Neural cell (in vitro differentiated cells): ENCODE data around the gene RIMS4. TPM values are rescaled to one million over a fixed set of nuclear protein-coding genes. Genes with fewer than 3 reads are reported as not detected.

Experiments
- H2AFZ ChIP-seq: fragments of 200-600, 300-800 bp; sonication (generic), shearing (Covaris generic); 2 replicates; pipeline ENCODE4 v1.6.0; 2014; ENCODE audit warnings: low read depth, mild to moderate bottlenecking, antibody characterized with exemption, low read length, moderate library complexity
- H3F3A ChIP-seq: fragments of 200-600 bp; shearing (Covaris generic); 2 replicates; pipeline ENCODE4 v1.6.1; 2016; ENCODE audit warnings: mild to moderate bottlenecking, moderate library complexity, mixed read lengths, antibody characterized with exemption, low read length; ENCODE audit not compliant: insufficient read depth, poor library complexity, severe bottlenecking
- H3K27ac ChIP-seq: fragments of 200-600, 300-800 bp; sonication (generic), shearing (Covaris generic); 2 replicates; pipeline ENCODE4 v1.5.1; 2014; ENCODE audit warnings: mild to moderate bottlenecking, low read length, moderate library complexity
- H3K27me3 ChIP-seq: fragments of 300-800, 200-600 bp; sonication (generic), shearing (Covaris generic); 2 replicates; pipeline ENCODE4 v1.6.0; 2014; ENCODE audit warnings: mild to moderate bottlenecking, low read depth, low read length, moderate library complexity; ENCODE audit not compliant: insufficient read depth
- H3K36me3 ChIP-seq: fragments of 300-800, 200-600 bp; sonication (generic), shearing (Covaris generic); 2 replicates; pipeline ENCODE4 v1.5.1; 2014; ENCODE audit warnings: mild to moderate bottlenecking, antibody characterized with exemption, low read length, moderate library complexity; ENCODE audit not compliant: insufficient read depth
- H3K4me2 ChIP-seq: fragments of 300-800, 200-600 bp; sonication (generic), shearing (Covaris generic); 2 replicates; pipeline ENCODE4 v1.6.0; 2014; ENCODE audit warnings: mild to moderate bottlenecking, low read length
- H3K4me3 ChIP-seq: fragments of 300-800, 200-600 bp; sonication (generic), shearing (Covaris generic); 2 replicates; pipeline ENCODE4 v1.5.1; 2014; ENCODE audit warnings: mild to moderate bottlenecking, low read length, moderate library complexity
- H3K79me2 ChIP-seq: fragments of 200-600 bp; shearing (Covaris generic); replicated peaks from 2 replicates; pipeline ENCODE4 v1.6.0; 2014; ENCODE audit warnings: mild to moderate bottlenecking, low read length, moderate library complexity; ENCODE audit not compliant: insufficient read depth
- H3K9ac ChIP-seq: fragments of 300-800, 200-600 bp; sonication (generic), shearing (Covaris generic); 2 replicates; pipeline ENCODE4 v1.6.1; 2016; ENCODE audit warnings: mild to moderate bottlenecking, low read length, mixed read lengths
- H3K9me2 ChIP-seq: fragments of 200-600 bp; shearing (Covaris generic); 2 replicates; pipeline ENCODE4 v1.6.1; 2016; ENCODE audit warnings: mild to moderate bottlenecking, low read length, mixed read lengths; ENCODE audit not compliant: insufficient read depth
- H3K9me3 ChIP-seq: fragments of 200-600, 300-800 bp; sonication (generic), shearing (Covaris generic); 2 replicates; pipeline ENCODE4 v1.6.1; 2016; ENCODE audit warnings: mild to moderate bottlenecking, mixed run types, low read length, moderate library complexity, mixed read lengths
- H4K20me1 ChIP-seq: fragments of 200-600 bp; shearing (Covaris generic); 2 replicates; pipeline ENCODE4 v1.6.1; 2016; ENCODE audit warnings: mild to moderate bottlenecking, mixed run types; ENCODE audit not compliant: insufficient read depth
- CTCF ChIP-seq: fragments of 450-650 bp; IDR thresholded peaks from 2 replicates; pipeline ENCODE4 v1.5.1; 2014; ENCODE audit warnings: antibody characterized with exemption, mild to moderate bottlenecking, moderate library complexity; ENCODE audit not compliant: poor library complexity, severe bottlenecking
- EP300 ChIP-seq: fragments of 450-650 bp; conservative IDR thresholded peaks from 2 replicates; pipeline ENCODE4 v1.6.1; 2014; ENCODE audit warnings: antibody characterized with exemption, mild to moderate bottlenecking, moderate library complexity; ENCODE audit not compliant: poor library complexity, severe bottlenecking
- EZH2 ChIP-seq: fragments of 200-600, 300-800 bp; shearing (Covaris generic), sonication (generic); IDR thresholded peaks from 2 replicates; pipeline ENCODE4 v1.6.1; 2014; ENCODE audit warnings: antibody characterized with exemption, low read length, borderline replicate concordance, mild to moderate bottlenecking; ENCODE audit not compliant: insufficient read depth, poor library complexity, severe bottlenecking
- MXI1 ChIP-seq: fragments of 450-650 bp; conservative IDR thresholded peaks from 2 replicates; pipeline ENCODE4 v1.6.1; 2014; ENCODE audit warnings: antibody characterized with exemption, mild to moderate bottlenecking; ENCODE audit not compliant: poor library complexity, severe bottlenecking
- POLR2AphosphoS5 ChIP-seq: IDR thresholded peaks from 2 replicates; pipeline ENCODE4 v1.6.1; 2012
- RAD21 ChIP-seq: fragments of 450-650 bp; conservative IDR thresholded peaks from 2 replicates; pipeline ENCODE4 v1.6.1; 2014; ENCODE audit warnings: antibody characterized with exemption, mild to moderate bottlenecking, moderate library complexity
- REST ChIP-seq: IDR thresholded peaks from 2 replicates; pipeline ENCODE4 v1.6.1; 2012; ENCODE audit warnings: borderline replicate concordance
- SMC3 ChIP-seq: fragments of 450-650 bp; conservative IDR thresholded peaks from 2 replicates; pipeline ENCODE4 v1.6.1; 2014; ENCODE audit warnings: antibody characterized with exemption, mild to moderate bottlenecking, moderate library complexity; ENCODE audit not compliant: poor library complexity
- TAF1 ChIP-seq: IDR thresholded peaks from 2 replicates; pipeline ENCODE4 v1.6.1; 2012; ENCODE audit warnings: low read depth
- polyA plus RNA-seq: library from polyadenylated mRNA; depleted of rRNA; stranded (reverse); fragments of >200 nt; gene quantifications from 2 replicates; pipeline ENCODE4 v1.2.3, GENCODE V29; 2014

Gene RIMS4
- polyA plus RNA-seq, 1 donor from 2014 or later: 40.6 TPM

GRCh38 chr20:44829688-44830087 lies 19.3 kb upstream of the RIMS4 start:
- no peak overlapping the region for H3K4me3 ChIP-seq
- H3K27ac ChIP-seq: no peak overlapping the region
- no peaks in the 10 kb centered on the region for H4K20me1 ChIP-seq
- no peaks in the 10 kb centered on the region for H3K79me2 ChIP-seq
- H3F3A ChIP-seq: no peaks in the 10 kb centered on the region
- no peaks in the 10 kb centered on the region for H3K9me3 ChIP-seq
- H3K36me3 ChIP-seq: no peaks in the 10 kb centered on the region
- H3K4me2 ChIP-seq: no peak overlapping the region
- no peaks in the 10 kb centered on the region for H3K9me2 ChIP-seq
- H3K9ac ChIP-seq: no peak overlapping the region
- TF ChIP-seq EP300 (no peak), EZH2 (no peak), RAD21 (no peak), TAF1 (no peak), POLR2AphosphoS5 (no peak), MXI1 (no peak), REST (no peak), SMC3 (no peak), CTCF (no peak)
- H3K27me3 ChIP-seq: no peaks in the 10 kb centered on the region
- no peak overlapping the region for H2AFZ ChIP-seq

- Histone ChIP-seq H3K79me2 (no peaks in the 10 kb centered on the region), H3K4me2 (no peak overlapping the region), H3K36me3 (no peaks in the 10 kb centered on the region), H3K9me2 (no peaks in the 10 kb centered on the region), H3K9me3 (no peaks in the 10 kb centered on the region), H2AFZ (no peak overlapping the region), H4K20me1 (no peaks in the 10 kb centered on the region), H3K4me3 (no peak overlapping the region), H3F3A (no peaks in the 10 kb centered on the region), H3K27me3 (no peaks in the 10 kb centered on the region), H3K27ac (no peak overlapping the region), H3K9ac (no peak overlapping the region)
- TF ChIP-seq TAF1 (no peak), CTCF (no peak), REST (no peak), POLR2AphosphoS5 (no peak), SMC3 (no peak), MXI1 (no peak), EZH2 (no peak), RAD21 (no peak), EP300 (no peak)
These were observed 18.3 kb upstream of the RIMS4 start for GRCh38 chr20:44828640-44829039.
